Stimulated activated naive CD4-positive, alpha-beta T cell treated with Interleukin-2 at 50 U/mL for 16 hours (primary cell): Measurements from ENCODE around the gene SNX19.
"Not testable (repeated sequence)": the region's sequence is repeated elsewhere in the genome, so short reads cannot be mapped to it uniquely, and the experiment has no call there.

Experiments used
- DNase-seq: peaks from one replicate; lab custom pipeline; 2025; lab: John Stamatoyannopoulos, UW

Gene SNX19

DNA sequence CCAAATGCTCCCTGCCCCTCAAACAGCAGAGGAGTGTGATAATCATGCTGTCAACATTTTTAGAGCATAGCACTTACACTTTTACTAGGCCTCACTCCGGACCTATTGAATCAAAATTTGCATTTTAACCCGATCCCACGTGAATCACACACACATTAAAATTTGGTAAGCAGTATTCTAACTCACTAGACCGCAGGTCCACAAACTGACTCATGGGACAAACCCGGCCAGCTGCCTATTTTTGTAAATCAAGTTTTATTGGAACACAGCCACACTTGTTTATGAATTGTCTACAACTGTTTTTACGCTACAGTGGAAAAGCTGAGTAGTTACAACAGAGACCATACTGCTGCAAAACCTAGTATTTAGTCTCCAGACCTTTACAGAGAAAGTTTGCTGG lies 43.3 kb downstream of the SNX19 start:
- no peak for DNase-seq

GRCh38 chr11:130872513-130872912 lies 43.8 kb downstream of the SNX19 start:
- no peak for DNase-seq

GRCh38 chr11:130872102-130872501 lies 44.2 kb downstream of the SNX19 start:
- DNase-seq = no peak

- DNase-seq = no peak
These were observed 44.7 kb downstream of the SNX19 start for GRCh38 chr11:130871616-130872015.

GRCh38 chr11:130868721-130869390 lies 47.4 kb downstream of the SNX19 start:
- no peak for DNase-seq

- no peak for DNase-seq
These were observed 48.1 kb downstream of the SNX19 start for GRCh38 chr11:130868086-130868710.

DNA sequence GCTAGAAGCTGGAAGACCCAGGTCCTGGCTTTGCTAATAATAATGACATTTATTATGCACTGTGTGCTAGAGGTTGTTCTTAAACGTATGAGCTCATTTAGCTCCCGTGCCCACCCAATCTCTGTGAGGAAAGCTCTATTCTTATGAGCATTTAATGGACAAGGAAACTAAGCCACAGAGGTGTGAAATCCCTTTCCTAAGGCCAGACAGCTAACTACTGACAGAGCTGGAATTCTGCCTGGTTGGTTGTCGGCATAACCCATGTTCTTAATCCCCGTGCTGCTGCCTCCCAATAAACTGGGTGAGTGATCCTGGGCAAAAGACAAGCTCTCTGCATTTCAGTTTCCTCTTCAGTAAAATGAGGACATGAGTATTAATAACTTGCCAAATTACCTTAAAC lies 49.4 kb downstream of the SNX19 start:
- no peak for DNase-seq

DNA sequence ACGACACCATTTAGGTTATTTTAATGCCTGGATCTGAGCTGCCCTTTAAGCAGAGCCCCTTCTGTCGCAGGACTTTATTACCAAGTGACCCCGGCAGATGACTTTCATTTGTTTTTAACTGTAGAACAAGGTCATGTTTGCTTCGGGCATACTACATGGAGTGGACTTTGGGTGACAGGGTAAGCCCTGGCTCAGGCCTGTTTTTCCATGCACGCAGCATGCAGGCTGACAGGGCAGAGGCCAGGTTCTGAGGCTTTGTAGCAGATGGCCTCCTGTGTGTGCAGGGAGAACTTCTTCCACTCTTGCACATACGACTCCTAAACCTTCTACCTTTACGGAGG lies 50.5 kb downstream of the SNX19 start:
- no peak for DNase-seq

GRCh38 chr11:130865091-130865773 lies 51.0 kb downstream of the SNX19 start:
- no peak for DNase-seq

DNA sequence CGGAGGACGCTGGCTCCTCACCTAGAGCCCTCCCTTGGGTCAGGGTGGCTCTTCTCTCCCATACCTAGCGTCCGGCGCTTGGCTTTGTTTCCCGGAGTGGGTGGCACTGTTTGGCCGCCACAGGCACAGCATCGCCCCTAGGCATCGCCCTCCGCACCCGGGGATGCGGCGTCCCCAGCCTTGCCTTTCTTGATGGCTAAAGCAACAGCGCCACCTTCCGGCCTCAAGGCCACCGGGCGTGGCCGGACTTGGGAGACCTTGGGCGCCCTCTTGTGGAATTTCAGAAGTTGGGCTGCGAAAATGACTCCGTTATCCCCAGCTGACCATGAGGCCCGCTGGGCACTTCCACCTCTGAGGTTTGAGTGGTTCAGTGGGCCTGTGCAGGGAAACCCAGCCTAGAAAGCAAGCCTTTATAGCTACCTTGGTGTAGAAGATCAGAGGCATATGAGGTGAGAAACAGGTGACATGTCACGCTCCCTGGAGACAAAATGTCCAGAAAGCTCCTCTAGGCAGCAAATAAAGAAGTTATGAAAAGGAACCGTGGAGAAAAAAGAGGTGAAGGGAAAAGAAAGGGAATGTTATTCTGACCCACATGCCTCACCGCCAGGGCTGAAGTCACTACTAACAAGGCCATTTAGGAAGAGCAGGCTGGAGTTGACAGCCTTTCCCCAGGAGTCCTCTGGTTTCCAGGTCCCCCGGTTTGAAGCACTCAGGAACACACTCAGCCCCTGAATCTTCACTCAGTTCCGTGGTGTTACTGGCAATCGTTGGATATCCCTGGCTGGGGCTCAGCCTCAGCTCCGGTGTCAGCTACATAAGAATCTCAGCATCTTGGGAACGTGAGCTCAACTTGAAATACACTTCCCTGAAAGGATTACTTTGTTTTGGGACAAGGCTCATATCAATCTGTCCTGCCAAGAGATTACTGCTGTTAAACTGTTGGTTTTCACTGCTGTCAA lies 54.1 kb downstream of the SNX19 start:
- peak; percentile 78 for DNase-seq

- DNase-seq = no peak
These were observed 55.0 kb downstream of the SNX19 start for GRCh38 chr11:130861283-130861682.

DNA sequence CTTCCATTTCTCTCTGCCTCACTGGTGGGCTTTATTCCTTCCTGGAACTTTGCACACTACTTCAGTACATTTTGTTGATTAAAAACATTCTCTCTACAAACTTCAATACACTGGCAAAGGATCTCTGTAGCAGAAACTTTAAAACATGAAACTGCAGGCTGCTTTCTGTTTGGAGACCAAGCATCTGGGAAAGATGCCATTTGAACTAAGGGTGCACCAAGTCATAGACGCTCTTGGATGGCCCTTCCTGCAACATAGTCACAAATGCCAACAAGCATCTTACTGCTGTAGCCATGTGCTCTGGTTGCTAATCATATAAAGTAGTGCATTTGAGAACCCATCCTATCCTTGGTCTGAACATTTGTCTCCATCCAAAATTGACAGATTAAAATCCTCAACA lies 56.4 kb downstream of the SNX19 start:
- no peak for DNase-seq

DNA sequence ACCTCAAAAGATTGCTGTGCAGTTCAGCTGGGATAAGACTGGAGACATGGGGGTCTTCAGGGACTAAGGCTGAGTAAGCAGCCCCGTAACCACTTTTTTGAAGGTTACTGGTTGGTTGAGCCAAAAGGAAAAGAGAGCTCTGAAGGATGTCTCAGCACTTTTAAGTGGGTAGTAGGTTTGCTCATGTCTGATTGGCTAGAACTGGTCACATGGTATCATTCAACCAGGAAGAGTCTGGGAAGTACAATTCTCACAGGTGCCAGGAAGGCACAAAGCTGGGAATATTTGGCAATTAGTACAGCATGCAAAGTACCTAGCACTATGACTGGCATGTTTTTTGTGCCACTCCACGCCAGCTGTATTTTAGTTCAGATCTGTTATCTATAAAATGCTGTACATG lies 58.1 kb downstream of the SNX19 start:
- DNase-seq = no peak

DNA sequence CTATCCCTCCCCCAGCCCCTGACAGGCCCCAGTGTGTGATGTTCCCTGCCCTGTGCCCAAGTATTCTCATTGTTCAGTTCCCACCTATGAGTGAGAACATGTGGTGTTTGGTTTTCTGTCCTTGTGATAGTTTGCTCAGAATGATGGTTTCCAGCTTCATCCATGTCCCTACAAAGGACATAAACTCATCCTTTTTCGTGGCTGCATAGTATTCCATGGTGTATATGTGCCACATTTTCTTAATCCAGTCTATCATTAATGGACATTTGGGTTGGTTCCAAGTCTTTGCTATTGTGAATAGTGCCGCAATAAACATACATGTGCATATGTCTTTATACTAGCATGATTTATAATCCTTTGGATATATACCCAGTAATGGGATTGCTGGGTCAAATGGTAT lies 60.6 kb downstream of the SNX19 start:
- not testable (repeated sequence) for DNase-seq

GRCh38 chr11:130854483-130854882 lies 61.8 kb downstream of the SNX19 start:
- no peak for DNase-seq

DNA sequence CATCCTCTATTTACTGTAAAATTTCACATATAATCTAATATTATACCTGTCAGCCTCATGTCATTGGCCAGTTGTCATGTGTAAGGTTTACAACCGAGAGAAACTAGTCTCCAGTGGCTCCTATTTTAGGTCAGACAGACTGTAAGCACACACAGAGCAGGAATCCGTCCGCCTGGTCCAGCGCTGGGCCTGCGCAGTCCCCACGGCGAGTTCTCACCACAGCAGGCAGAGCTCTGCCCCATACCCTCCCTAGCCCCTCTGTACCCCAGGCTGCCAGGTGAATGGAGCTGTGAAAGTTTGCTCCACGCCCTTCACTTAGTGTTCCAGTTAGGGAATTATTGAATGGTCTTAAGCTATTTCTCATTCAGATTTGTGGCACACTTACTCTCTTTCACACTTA lies 63.7 kb downstream of the SNX19 start:
- no peak for DNase-seq

DNA sequence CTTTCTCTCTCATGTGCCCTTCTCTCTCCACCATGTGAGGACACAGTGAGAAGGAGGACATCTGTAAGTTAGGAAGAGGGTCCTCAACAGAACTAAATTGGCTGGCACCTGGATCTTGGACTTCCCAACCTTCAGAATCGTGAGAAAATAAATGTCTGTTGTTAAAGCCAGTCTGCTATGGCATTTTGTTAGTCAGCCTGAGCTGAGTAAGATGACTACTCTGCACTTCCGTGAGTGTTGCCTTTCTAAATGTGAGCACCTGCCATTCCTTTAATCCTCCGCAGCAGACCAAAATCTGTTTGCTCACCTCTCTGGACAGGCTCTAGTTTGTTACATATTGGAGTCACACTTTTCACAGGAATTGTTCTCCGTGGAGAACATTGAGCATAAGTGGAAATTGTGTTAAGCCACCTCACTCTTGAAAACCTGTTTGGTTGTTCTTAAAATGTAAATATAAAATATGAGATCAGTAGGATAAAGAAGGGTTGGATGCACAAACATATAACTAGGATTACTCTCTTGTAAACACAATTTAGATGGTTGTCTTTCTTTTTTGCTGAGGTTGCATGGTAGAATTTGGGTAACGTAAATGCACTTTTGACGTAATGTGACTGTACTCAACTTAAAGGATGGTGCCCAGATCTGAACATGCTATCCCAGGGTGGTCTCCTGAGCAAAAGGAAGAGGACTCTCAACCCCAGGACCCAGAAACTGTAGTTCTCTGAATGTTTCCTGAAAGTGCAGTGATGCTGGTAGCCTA lies 65.9 kb downstream of the SNX19 start:
- DNase-seq = no peak

DNA sequence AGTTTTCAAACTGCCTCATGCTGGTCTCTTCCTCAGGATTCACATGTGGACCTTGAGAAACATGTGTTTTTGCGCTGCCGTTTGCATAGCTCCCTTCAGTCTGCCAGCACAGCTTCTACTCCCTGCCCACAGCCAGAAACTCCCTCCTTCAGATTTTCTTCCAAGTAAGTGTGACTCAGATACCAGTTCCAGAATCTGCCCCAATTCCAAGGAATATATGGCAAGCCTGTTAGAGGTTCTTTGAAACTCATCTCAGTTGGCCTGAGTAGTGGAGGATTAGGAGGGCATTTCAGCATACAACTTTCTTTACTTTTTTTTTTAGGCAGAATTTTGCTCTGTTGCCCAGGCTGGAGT lies 67.1 kb downstream of the SNX19 start:
- DNase-seq = no peak

DNA sequence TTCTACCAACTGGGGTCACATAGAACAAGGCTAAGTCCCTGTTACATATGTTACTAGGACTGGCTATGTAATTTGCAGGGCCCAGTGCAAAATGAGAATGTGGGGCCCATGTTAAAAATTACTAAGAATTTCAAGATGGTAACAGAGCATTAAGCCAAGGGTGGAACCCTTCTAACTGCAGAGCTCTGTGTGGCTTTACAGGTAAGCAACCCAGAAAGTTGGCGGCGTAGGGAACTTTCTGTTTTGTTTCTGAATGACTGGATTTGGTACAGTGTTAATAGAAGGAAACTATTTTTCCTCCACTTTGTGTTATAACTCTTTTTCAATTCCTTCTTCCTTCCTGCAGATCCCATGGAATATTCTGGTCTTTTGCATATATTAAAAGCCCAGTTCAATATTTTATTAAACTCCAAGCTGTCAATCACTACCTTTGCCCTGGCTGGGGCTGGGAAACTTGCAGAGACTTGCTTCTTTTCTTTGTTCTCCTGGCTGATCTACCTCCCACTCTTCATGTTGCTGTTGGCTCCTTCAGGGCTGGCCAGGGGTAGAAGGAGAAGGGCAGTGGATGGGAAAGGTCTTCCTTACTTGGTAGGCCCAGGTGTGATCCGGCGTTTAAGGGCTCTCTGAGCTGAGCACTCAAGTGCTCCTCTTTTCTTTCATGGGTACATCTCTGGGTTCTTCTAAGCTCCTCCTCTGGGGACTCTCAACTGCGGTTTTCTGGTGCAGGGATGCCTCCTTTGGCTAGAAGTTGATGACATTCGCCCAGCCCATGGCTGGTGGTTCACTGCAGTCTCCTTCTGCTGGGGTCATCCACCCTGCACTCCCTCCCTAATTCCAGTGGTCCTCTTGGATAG lies 67.7 kb downstream of the SNX19 start:
- no peak for DNase-seq

DNA sequence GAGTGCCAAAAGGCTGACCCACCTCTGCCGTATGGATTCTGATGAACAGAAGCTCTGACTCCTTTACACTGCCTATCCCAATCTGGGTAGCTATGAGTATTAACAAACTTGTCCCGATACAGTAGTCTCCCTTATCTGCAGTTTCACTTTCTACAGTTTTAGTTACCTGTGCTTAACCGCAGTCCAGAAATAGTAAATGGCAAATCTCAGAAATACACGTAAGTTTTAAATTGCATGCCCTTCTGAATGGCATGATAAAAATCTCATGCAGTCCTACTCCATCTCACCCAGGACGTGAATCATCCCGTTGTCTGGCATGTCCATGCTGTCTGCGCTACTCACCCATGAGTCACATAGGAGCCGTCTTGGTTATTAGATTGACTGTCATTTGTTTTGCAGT lies 68.8 kb downstream of the SNX19 start:
- DNase-seq = no peak

- no peak for DNase-seq
These were observed 69.7 kb downstream of the SNX19 start for GRCh38 chr11:130846606-130847005.
